H9 (cell line): ENCODE results near the gene FAT1. TPM values are rescaled to one million over a fixed set of nuclear protein-coding genes. Genes with fewer than 3 reads are reported as not detected.
A peak's percentile ranks its signal among the peaks of the same experiment; 100 is the strongest.

ENCODE experiments used
- DNase-seq: peaks from one replicate; pipeline ENCODE4 v3.0.0-alpha.2; 2017
- H2AFZ ChIP-seq: one replicate; pipeline ENCODE4 v1.6.1; 2013; ENCODE audit warnings: mild to moderate bottlenecking, low read length, control low read depth, moderate library complexity
- H2AK5ac ChIP-seq: 2 replicates; pipeline ENCODE4 v1.6.1; 2013; ENCODE audit warnings: low read length, control low read depth, mixed read lengths; ENCODE audit not compliant: insufficient read length
- H2BK120ac ChIP-seq: one replicate; pipeline ENCODE4 v1.6.1; 2013; ENCODE audit warnings: low read depth, mild to moderate bottlenecking, low read length, control low read depth, inconsistent platforms; ENCODE audit not compliant: poor library complexity, severe bottlenecking
- H2BK12ac ChIP-seq: 2 replicates; pipeline ENCODE4 v1.6.1; 2013; ENCODE audit warnings: low read length, control low read depth, mixed read lengths, low read depth; ENCODE audit not compliant: insufficient read length
- H2BK15ac ChIP-seq: 2 replicates; pipeline ENCODE4 v1.6.1; 2013; ENCODE audit warnings: low read depth, low read length, control low read depth
- H2BK20ac ChIP-seq: one replicate; pipeline ENCODE4 v1.6.1; 2013; ENCODE audit warnings: low read depth, mild to moderate bottlenecking, low read length, control low read depth, inconsistent platforms; ENCODE audit not compliant: poor library complexity, severe bottlenecking
- H2BK5ac ChIP-seq: 2 replicates; pipeline ENCODE4 v1.6.1; 2013; ENCODE audit warnings: low read length, control low read depth, mixed read lengths; ENCODE audit not compliant: insufficient read length
- H3K14ac ChIP-seq: 2 replicates; pipeline ENCODE4 v1.6.1; 2013; ENCODE audit warnings: low read length, control low read depth; ENCODE audit not compliant: insufficient read depth
- H3K18ac ChIP-seq: 2 replicates; pipeline ENCODE4 v1.6.1; 2013; ENCODE audit warnings: low read depth, mild to moderate bottlenecking, mixed read lengths, low read length, control low read depth; ENCODE audit not compliant: insufficient read length
- H3K23ac ChIP-seq: 2 replicates; pipeline ENCODE4 v1.6.1; 2013; ENCODE audit warnings: low read length, control low read depth, mixed read lengths, low read depth; ENCODE audit not compliant: insufficient read length
- H3K23me2 ChIP-seq: 2 replicates; pipeline ENCODE4 v1.6.1; 2013; ENCODE audit warnings: low read depth, mild to moderate bottlenecking, mixed read lengths, low read length, control low read depth; ENCODE audit not compliant: insufficient read length, poor library complexity, severe bottlenecking
- H3K27ac ChIP-seq: 2 replicates; pipeline ENCODE4 v1.5.1; 2013; ENCODE audit warnings: low read length, control low read depth, mixed read lengths, low read depth; ENCODE audit not compliant: insufficient read length
- H3K27me3 ChIP-seq: 2 replicates; pipeline ENCODE4 v1.6.1; 2013; ENCODE audit warnings: low read length, control low read depth, inconsistent platforms; ENCODE audit not compliant: insufficient read depth
- H3K4ac ChIP-seq: 2 replicates; pipeline ENCODE4 v1.6.1; 2013; ENCODE audit warnings: low read depth, mild to moderate bottlenecking, control low read depth, inconsistent platforms, low read length, moderate library complexity
- H3K4me1 ChIP-seq: 2 replicates; pipeline ENCODE4 v1.6.1; 2013; ENCODE audit warnings: low read length, control low read depth, inconsistent platforms; ENCODE audit not compliant: insufficient read depth
- H3K4me2 ChIP-seq: 2 replicates; pipeline ENCODE4 v1.6.1; 2013; ENCODE audit warnings: low read length, control low read depth, mixed read lengths; ENCODE audit not compliant: insufficient read length, insufficient read depth
- H3K56ac ChIP-seq: 2 replicates; pipeline ENCODE4 v1.6.1; 2013; ENCODE audit warnings: low read depth, mild to moderate bottlenecking, mixed read lengths, low read length, control low read depth; ENCODE audit not compliant: insufficient read length
- H3K79me1 ChIP-seq: 2 replicates; pipeline ENCODE4 v1.6.1; 2013; ENCODE audit warnings: low read depth, mild to moderate bottlenecking, moderate library complexity, low read length, control low read depth, inconsistent platforms; ENCODE audit not compliant: insufficient read depth, poor library complexity, severe bottlenecking
- H3K79me2 ChIP-seq: 2 replicates; pipeline ENCODE4 v1.6.1; 2013; ENCODE audit warnings: low read length, control low read depth, inconsistent platforms; ENCODE audit not compliant: insufficient read depth
- H3K9ac ChIP-seq: 2 replicates; pipeline ENCODE4 v1.6.1; 2013; ENCODE audit warnings: low read length, control low read depth, mixed read lengths; ENCODE audit not compliant: insufficient read length; ENCODE audit errors: extremely low read depth
- H3K9me3 ChIP-seq: one replicate; pipeline ENCODE4 v1.6.1; 2013; ENCODE audit warnings: low read depth, low read length, inconsistent platforms; ENCODE audit not compliant: control insufficient read depth
- H3T11ph ChIP-seq: one replicate; pipeline ENCODE4 v1.6.1; 2013; ENCODE audit warnings: mild to moderate bottlenecking, low read length, control low read depth, inconsistent platforms
- H4K20me1 ChIP-seq: one replicate; pipeline ENCODE4 v1.6.1; 2013; ENCODE audit not compliant: control insufficient read depth, insufficient read length, insufficient read depth
- H4K5ac ChIP-seq: 2 replicates; pipeline ENCODE4 v1.6.1; 2013; ENCODE audit warnings: low read depth, mild to moderate bottlenecking, mixed read lengths, low read length, control low read depth; ENCODE audit not compliant: insufficient read length
- H4K8ac ChIP-seq: replicated peaks from 2 replicates; pipeline ENCODE4 v1.6.1; 2013; ENCODE audit warnings: low read length, control low read depth, mixed read lengths, low read depth; ENCODE audit not compliant: insufficient read length
- H4K91ac ChIP-seq: 2 replicates; pipeline ENCODE4 v1.6.1; 2013; ENCODE audit warnings: low read depth, mild to moderate bottlenecking, moderate library complexity, mixed read lengths, low read length, control low read depth; ENCODE audit not compliant: insufficient read length
- H3K27ac Mint-ChIP-seq, 3 experiments: 2 replicates in 2 of 3; 3 replicates in 1 of 3; pipeline ENCODE4 v1.8.0; 2020 to 2021; ENCODE audit warnings: mixed read lengths in 3 of 3, mild to moderate bottlenecking in 1 of 3, moderate library complexity in 1 of 3
- H3K27me3 Mint-ChIP-seq: 2 replicates; pipeline ENCODE4 v1.8.0; 2021; ENCODE audit warnings: low read depth, mild to moderate bottlenecking, moderate library complexity, mixed read lengths
- H3K36me3 Mint-ChIP-seq, 3 experiments: 2 replicates in 2 of 3; 3 replicates in 1 of 3; pipeline ENCODE4 v1.8.0; 2020 to 2021; ENCODE audit warnings: low read depth in 3 of 3, mixed read lengths in 3 of 3; ENCODE audit not compliant: insufficient read depth in 1 of 3
- H3K4me1 Mint-ChIP-seq, 2 experiments: 2 replicates each; pipeline ENCODE4 v1.8.0; 2020; ENCODE audit warnings: mixed read lengths in 2 of 2
- H3K4me3 Mint-ChIP-seq, 2 experiments: 2 replicates in 1 of 2; 3 replicates in 1 of 2; pipeline ENCODE4 v1.8.0; 2020 to 2021; ENCODE audit warnings: mild to moderate bottlenecking in 2 of 2, mixed read lengths in 2 of 2, moderate library complexity in 1 of 2
- H3K9me3 Mint-ChIP-seq, 2 experiments: 2 replicates in 1 of 2; 3 replicates in 1 of 2; pipeline ENCODE4 v1.8.0; 2020; ENCODE audit warnings: mild to moderate bottlenecking in 2 of 2, mixed read lengths in 2 of 2, moderate library complexity in 1 of 2
- WGBS: extraction: QIAGEN DNeasy Blood & Tissue Kit; methylation state at CpG from one replicate; pipeline ENCODE4 v1.1.7; 2013; ENCODE audit warnings: missing lambda C conversion rate, low lambda C conversion rate, mixed read lengths; ENCODE audit not compliant: insufficient read length; ENCODE audit errors: extremely low coverage; 5-methylcytosine and 5-hydroxymethylcytosine counted together
- total RNA-seq: library from RNA; stranded (reverse); gene quantifications from 2 replicates; pipeline ENCODE4 v1.2.1, GENCODE V29; 2021
- TF ChIP-seq, protein P1 (sequence below): fragments of 200-600 bp; sonication (generic); conservative IDR thresholded peaks from 3 replicates; pipeline ENCODE4 v1.8.0; 2021; ENCODE audit warnings: antibody characterized with exemption, mild to moderate bottlenecking

Gene FAT1
- total RNA-seq, 1 experiment from 2014 or later, result 173 TPM

DNA sequence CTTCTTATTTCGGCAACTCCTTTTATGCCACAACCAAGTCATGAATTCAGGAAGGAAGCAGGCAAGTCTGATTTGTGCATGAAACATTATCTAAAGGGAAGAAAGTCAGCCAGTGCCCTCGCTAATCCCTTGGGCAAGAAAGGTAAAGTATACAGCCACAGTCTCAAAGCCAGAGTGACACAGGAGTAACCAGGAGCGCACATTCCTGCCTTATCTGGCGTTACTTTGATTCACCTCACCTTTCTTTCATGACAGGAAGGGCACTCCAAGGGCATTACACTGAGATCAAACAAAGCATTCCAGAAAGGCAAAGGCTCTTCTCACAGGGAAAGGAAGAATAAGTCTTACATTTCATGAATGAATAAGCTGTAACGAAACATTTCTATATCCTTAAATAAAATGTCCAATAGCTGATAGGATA lies 38.8 kb downstream of the FAT1 start:
- no peak overlapping the region for H3K56ac ChIP-seq
- no peak overlapping the region for H3T11ph ChIP-seq
- H3K27ac ChIP-seq, result no peak overlapping the region
- H3K4me1 Mint-ChIP-seq, result peaks cover 80 to 86% of the 10 kb centered on the region in 2 experiments
- no peak overlapping the region for H2BK20ac ChIP-seq
- no peak overlapping the region for H2AK5ac ChIP-seq
- no peak overlapping the region for H2BK120ac ChIP-seq
- no peaks in the 10 kb centered on the region for H3K79me1 ChIP-seq
- peak overlapping the region in 2 of 3 experiments; percentile 11 to 19; a peak in 1 of 7 replicates for H3K27ac Mint-ChIP-seq
- H2BK5ac ChIP-seq, result no peak overlapping the region
- H3K9me3 Mint-ChIP-seq, result no peaks in the 10 kb centered on the region
- H3K18ac ChIP-seq, result no peak overlapping the region
- no CpG with 5 or more reads among the region's 5 CpGs for WGBS
- H4K5ac ChIP-seq, result no peak overlapping the region
- no peak overlapping the region for H4K8ac ChIP-seq
- TF ChIP-seq, protein P1, sequence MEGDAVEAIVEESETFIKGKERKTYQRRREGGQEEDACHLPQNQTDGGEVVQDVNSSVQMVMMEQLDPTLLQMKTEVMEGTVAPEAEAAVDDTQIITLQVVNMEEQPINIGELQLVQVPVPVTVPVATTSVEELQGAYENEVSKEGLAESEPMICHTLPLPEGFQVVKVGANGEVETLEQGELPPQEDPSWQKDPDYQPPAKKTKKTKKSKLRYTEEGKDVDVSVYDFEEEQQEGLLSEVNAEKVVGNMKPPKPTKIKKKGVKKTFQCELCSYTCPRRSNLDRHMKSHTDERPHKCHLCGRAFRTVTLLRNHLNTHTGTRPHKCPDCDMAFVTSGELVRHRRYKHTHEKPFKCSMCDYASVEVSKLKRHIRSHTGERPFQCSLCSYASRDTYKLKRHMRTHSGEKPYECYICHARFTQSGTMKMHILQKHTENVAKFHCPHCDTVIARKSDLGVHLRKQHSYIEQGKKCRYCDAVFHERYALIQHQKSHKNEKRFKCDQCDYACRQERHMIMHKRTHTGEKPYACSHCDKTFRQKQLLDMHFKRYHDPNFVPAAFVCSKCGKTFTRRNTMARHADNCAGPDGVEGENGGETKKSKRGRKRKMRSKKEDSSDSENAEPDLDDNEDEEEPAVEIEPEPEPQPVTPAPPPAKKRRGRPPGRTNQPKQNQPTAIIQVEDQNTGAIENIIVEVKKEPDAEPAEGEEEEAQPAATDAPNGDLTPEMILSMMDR, result no peak
- H3K27me3 Mint-ChIP-seq, result no peaks in the 10 kb centered on the region
- H3K4me3 Mint-ChIP-seq, result peak overlapping the region in 1 of 2 experiments; percentile 15; a peak in 1 of 5 replicates
- H3K23ac ChIP-seq, result no peak overlapping the region
- H3K27me3 ChIP-seq, result no peaks in the 10 kb centered on the region
- peaks cover 4 to 17% (median 10%) of the 10 kb centered on the region in 3 experiments; a peak in 6 of 7 replicates for H3K36me3 Mint-ChIP-seq
- peaks cover 3% of the 10 kb centered on the region for H3K4me1 ChIP-seq
- H3K79me2 ChIP-seq, result peaks cover 13% of the 10 kb centered on the region; the same call in 1 of the 2 replicates
- no peak overlapping the region for H3K4me2 ChIP-seq
- H4K91ac ChIP-seq, result no peak overlapping the region
- H4K20me1 ChIP-seq, result no peaks in the 10 kb centered on the region
- no peak overlapping the region for H2BK15ac ChIP-seq
- H2BK12ac ChIP-seq, result no peak overlapping the region
- no peak overlapping the region for H2AFZ ChIP-seq
- H3K4ac ChIP-seq, result no peak overlapping the region
- no peak overlapping the region for H3K14ac ChIP-seq
- no peaks in the 10 kb centered on the region for H3K9me3 ChIP-seq
- H3K23me2 ChIP-seq, result no peaks in the 10 kb centered on the region
- no peak overlapping the region for H3K9ac ChIP-seq
- no peak for DNase-seq
